GM20000 (cell line): ENCODE measurements around the gene KCNB1.
"Not testable (repeated sequence)": the region's sequence is repeated elsewhere in the genome, so short reads cannot be mapped to it uniquely, and the experiment has no call there.

ENCODE experiments used
- DNase-seq: peaks from one replicate; pipeline ENCODE4 v3.0.0; 2012; ENCODE audit warnings: low spot score
- CTCF ChIP-seq: IDR thresholded peaks from 2 replicates; pipeline ENCODE4 v1.5.1; 2012; ENCODE audit warnings: mild to moderate bottlenecking, control low read depth; ENCODE audit errors: extremely low read depth, missing control alignments

Gene KCNB1

GRCh38 chr20:49318091-49318429, 164.4 kb downstream of the KCNB1 start:
- TF ChIP-seq CTCF, result no peak

GRCh38 chr20:49316704-49317103, 165.8 kb downstream of the KCNB1 start:
- no peak for TF ChIP-seq CTCF
- no peak for DNase-seq

More at GRCh38 chr20:49318091-49318429, 164.4 kb downstream of the KCNB1 start:
- DNase-seq, result no peak

GRCh38 chr20:49315580-49315979, 166.9 kb downstream of the KCNB1 start:
- TF ChIP-seq CTCF, result no peak
- no peak for DNase-seq

GRCh38 chr20:49314052-49314451, 168.4 kb downstream of the KCNB1 start:
- DNase-seq, result not testable (repeated sequence)
